GM18505 (cell line): ENCODE measurements around the gene CR1L.

Experiments
- ATAC-seq: cut with Tn5 transposase; IDR thresholded peaks from one replicate; pipeline ENCODE4 v1.9.1; 2021; ENCODE audit not compliant: unreplicated experiment
- POLR2A ChIP-seq: IDR thresholded peaks from 4 replicates; pipeline ENCODE4 v1.6.1; 2011; ENCODE audit warnings: borderline replicate concordance; ENCODE audit not compliant: insufficient read depth, insufficient read length; ENCODE audit errors: extremely low read depth

CR1L gene

GRCh38 chr1:207745839-207746767 lies 101.2 kb downstream of the CR1L start:
- no peak for ATAC-seq
- TF ChIP-seq POLR2A: no peak

DNA sequence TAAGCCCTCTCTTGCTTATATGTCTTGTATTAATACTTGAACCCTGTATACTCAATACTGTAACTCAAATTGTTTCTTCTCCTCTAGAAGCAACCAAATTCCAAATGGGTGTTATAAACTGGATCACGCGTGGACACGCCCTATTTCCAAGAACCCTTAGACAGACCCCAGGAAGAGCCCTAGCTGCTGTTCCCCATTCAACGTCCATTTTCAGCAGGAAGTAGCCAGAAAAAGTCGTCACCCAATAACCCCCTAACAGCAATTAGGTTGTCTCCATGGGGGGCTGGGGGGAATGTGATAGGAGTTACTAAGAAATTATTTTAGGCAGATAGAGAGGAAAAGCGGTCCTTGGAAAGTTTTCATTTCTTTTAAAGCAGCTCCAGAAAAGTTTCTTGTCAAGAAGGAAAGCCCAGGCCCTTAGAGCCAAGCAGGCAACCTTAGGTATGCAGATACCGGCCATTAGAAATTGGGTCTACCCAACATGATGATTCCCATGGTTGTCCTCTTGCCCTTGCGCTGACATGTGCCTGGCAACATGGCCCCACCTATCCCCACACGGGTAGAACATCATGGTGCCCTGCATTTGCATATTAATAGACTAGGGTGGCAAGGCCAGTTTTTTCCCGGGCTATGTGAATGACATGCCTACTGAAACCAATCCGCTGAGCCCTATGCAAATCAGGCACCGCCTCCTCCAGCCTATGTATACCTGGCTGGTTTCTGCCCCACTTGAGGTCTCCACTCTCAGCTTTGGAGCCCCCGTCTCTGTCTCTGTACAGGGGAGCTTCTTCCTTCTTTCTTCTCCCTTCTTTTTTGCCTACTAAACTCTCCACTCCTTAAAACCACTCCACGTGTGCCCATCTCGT lies 102.9 kb downstream of the CR1L start:
- ATAC-seq: no peak
- no peak for TF ChIP-seq POLR2A

- ATAC-seq: no peak
Measured at GRCh38 chr1:207748737-207749528, 104.0 kb downstream of the CR1L start.

DNA sequence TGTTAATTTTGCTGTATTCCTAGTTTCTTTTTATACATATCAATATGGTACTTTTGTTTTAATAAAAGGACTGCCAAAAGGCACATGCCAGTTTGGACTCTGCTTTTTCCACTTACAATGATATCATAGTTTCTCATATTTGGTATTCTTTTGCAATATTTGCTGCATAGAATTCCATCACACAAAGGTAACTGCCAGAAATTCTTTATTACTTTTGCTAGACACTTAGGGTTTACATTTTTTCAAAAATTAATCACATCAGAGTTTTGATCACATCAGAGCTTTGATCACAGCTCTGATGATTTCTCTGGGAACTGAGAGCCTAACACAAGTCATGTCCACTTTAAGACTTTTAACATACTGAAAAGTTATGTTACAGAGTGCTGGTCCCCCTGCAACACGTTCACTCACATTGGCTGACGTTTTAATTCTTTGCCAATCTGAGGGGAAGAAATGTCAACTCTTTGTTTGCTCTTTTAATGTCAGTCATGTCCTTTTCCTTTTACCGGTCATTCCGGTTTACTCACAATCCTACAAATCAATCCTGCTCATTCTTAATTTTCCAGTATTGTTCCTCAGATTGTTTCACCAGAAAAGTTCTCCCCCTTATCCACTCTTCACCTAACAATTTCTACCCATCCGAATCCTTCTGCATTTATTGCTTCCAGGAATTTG lies 105.8 kb downstream of the CR1L start:
- TF ChIP-seq POLR2A: no peak

More at GRCh38 chr1:207748737-207749528, 104.0 kb downstream of the CR1L start:
- TF ChIP-seq POLR2A: no peak

GRCh38 chr1:207751463-207751789 lies 106.5 kb downstream of the CR1L start:
- peak; percentile 6 for ATAC-seq

More for the DNA sequence above, 105.8 kb downstream of the CR1L start:
- ATAC-seq: no peak

- peak; percentile 94 for TF ChIP-seq POLR2A
- ATAC-seq: peak; percentile 96
Measured at GRCh38 chr1:207751790-207752455, 107.0 kb downstream of the CR1L start, which contains the start of gene CD46. Gene CD46, plus strand, starts transcription at chr1:207752054. Its CDS starts 159 bp downstream, at chr1:207752213.

DNA sequence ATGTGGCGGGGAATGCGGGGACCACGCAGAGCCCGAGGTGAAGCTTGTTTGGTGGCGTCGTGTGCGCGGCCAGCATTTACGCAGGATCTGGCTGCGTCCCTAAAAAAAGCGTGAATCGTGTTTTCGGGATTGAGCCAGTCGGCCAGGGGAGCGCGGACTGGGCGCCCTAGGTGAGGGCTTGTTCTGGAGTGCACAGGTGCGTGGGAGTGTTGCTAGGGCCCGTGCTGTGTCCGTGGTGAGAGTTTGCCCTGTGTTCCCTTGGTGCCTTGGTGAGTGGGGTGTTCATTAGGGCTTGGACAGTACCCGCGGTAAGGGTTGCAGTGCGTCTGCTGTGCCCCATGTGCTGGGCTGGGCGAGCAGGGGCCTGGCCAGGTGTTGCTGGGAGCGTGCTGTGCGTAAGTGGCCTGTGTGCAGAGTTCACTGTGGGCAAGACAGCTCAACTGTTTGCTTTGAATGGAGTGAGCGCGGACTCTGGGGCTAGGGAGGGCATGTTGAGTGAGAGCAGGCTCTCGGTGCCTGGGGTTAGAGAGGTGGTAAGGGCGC lies 107.6 kb downstream of the CR1L start:
- TF ChIP-seq POLR2A: no peak
- ATAC-seq: peak; percentile 34

DNA sequence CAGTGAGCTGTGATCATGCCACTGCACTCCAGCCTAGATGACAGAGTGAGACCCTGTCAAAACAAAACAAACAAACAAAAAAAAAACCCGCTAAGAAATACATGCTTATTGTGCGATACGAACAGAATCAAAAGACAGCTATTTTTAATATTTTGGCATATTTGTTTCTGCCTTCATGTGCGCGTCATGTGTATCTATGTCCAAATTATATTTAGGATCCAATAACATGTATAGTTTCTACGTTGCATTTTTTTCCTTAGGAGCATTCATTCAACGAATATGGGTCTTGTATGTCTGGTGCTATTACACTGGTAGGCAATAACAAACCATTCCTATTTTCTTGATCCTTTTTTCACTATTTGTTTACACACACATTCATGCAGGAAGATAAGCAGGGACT lies 108.7 kb downstream of the CR1L start:
- ATAC-seq: no peak
- TF ChIP-seq POLR2A: no peak

- no peak for TF ChIP-seq POLR2A
- no peak for ATAC-seq
Measured at GRCh38 chr1:207754011-207754410, 109.1 kb downstream of the CR1L start.

DNA sequence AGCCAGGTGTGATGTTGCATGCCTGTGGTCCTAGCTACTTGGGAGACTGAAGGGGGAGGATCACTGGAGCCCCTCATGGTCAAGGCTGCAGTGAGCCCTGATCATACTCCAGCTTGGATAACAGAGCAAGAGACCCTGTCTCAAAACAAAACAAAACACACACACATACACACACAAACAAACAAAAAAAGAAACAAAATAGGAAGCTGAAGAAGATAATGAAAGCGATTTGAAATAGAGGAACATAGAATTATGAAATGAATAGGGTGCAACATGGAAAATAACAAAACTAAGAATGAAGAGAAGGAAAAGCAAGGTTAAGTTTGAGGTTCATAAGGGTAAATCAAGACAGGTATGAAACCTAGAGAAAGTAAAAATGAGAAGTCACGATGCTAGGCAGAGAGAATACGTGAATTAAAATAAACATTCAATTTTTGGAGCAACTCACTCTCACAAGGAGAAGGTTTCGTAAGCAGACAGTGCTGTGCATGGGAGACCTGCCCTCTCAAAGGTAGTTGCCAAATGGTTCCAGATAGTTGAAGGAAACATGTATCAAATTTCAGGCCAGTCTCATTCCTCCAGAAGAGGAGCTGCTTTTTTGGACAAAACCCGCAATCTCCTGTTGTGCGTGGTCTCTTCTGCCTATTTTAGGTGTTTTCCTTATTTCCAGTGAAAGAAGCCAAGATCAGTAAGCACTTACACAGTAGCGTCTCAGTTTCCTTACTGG lies 110.2 kb downstream of the CR1L start:
- TF ChIP-seq POLR2A: no peak

More for the DNA sequence above, 110.2 kb downstream of the CR1L start:
- ATAC-seq: no peak
